Measurements from ENCODE around the gene PPP1R11. TPM values are rescaled to one million over a fixed set of nuclear protein-coding genes. Genes with fewer than 3 reads are reported as not detected.
A peak's percentile ranks its signal among the peaks of the same experiment; 100 is the strongest.
"Not testable (repeated sequence)": the region's sequence is repeated elsewhere in the genome, so short reads cannot be mapped to it uniquely, and the experiment has no call there.

The PPP1R11 gene, protein sequence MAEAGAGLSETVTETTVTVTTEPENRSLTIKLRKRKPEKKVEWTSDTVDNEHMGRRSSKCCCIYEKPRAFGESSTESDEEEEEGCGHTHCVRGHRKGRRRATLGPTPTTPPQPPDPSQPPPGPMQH
- 29.7 to 32.2 TPM (median 30.0 TPM) in 3 replicates for total RNA-seq

DNA sequence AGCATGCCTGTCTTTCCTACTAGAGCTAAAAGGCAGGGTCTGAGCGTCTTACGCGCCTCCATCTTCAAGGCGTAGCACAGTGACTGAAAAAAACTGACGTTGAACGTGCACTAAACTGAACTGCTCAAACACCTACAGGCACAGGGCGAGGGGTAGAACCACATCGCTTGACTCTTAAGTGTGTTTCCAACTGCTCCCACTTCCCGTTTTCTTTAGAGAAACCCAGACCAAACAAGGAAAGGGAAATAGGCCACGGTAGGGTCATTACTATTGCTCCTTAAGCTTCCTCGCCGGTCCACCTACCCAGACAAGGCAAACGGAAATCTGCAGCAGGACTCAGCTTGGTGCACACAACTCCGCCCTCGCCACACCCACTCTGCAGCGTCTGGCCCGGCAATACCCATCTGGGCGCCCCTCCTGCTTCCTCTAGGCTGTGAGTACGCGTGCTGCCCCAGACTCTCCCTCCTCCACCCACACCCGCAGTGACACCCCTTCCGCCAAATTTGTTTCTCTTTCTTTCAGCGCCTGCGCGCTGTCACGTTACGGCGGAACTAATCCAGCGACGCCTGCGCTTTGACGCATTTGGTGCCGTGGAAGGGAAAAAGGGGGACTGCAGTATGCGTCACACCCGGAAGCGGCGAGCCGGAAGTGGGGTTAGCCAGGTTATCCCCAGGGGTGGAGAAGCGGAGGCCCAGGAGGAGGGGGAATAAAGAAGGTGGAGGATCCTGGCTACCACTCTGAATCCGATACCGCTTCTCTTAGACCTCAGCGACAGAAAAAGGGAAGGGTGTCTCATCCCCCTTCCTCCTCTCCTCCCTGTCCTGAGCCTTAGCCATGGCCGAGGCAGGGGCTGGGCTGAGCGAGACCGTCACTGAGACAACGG is at the start of gene PPP1R11:
Gene PPP1R11 (plus strand): TSS at position 622 of the 883 bp plus-strand sequence. CDS start 213 bp downstream, at position 835.
- no peaks in the 10 kb centered on the region for H3K9me3 Mint-ChIP-seq
- TF ChIP-seq, protein P1, sequence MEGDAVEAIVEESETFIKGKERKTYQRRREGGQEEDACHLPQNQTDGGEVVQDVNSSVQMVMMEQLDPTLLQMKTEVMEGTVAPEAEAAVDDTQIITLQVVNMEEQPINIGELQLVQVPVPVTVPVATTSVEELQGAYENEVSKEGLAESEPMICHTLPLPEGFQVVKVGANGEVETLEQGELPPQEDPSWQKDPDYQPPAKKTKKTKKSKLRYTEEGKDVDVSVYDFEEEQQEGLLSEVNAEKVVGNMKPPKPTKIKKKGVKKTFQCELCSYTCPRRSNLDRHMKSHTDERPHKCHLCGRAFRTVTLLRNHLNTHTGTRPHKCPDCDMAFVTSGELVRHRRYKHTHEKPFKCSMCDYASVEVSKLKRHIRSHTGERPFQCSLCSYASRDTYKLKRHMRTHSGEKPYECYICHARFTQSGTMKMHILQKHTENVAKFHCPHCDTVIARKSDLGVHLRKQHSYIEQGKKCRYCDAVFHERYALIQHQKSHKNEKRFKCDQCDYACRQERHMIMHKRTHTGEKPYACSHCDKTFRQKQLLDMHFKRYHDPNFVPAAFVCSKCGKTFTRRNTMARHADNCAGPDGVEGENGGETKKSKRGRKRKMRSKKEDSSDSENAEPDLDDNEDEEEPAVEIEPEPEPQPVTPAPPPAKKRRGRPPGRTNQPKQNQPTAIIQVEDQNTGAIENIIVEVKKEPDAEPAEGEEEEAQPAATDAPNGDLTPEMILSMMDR (IDR thresholded peaks at IDR 0.05; ENCODE audit: unreplicated experiment): no peak
- H3K36me3 Mint-ChIP-seq: peaks cover 19% of the 10 kb centered on the region
- DNase-seq (ENCODE audit: low spot score in 2 of 2, unreplicated experiment in 2 of 2): peak; percentile 91 to 93
- peaks cover 22% of the 10 kb centered on the region for H3K27me3 Mint-ChIP-seq (ENCODE audit: low read depth)
- H3K27ac Mint-ChIP-seq: peak within 1 kb of the TSS; percentile 99
- peak within 1 kb of the TSS; percentile 94 for H3K4me3 Mint-ChIP-seq
- peaks cover 40% of the 10 kb centered on the region for H3K4me1 Mint-ChIP-seq

DNA sequence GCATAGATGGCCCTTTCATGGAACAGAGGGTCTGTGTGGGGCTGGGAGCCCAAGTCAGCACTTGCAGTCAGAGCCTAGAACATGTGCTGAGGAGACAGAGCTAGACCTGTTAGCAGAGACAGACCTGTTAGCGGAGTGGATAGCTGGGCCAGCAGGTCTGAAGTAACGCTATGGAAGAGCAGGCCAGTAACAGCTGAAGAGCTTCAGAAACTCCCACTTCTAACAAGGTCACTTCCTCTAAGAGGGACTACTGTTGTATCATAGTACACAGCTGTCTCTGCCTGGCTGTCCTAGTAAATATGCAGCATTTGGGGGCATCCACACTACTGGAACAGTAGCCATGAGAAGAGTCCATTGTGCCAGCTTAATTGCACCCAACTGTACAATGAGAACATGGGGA is 47.2 kb upstream of the PPP1R11 start:
- Mint-ChIP-seq H3K4me1 (no peaks in the 10 kb centered on the region), H3K4me3 (no peak overlapping the region), H3K9me3 (no peaks in the 10 kb centered on the region), H3K36me3 (peaks cover 2% of the 10 kb centered on the region), H3K27ac (no peak overlapping the region), H3K27me3 (ENCODE audit: low read depth) (no peaks in the 10 kb centered on the region)
- TF ChIP-seq, protein P1 (IDR thresholded peaks at IDR 0.05; ENCODE audit: unreplicated experiment): no peak
- no peak for DNase-seq (ENCODE audit: low spot score in 2 of 2, unreplicated experiment in 2 of 2)

DNA sequence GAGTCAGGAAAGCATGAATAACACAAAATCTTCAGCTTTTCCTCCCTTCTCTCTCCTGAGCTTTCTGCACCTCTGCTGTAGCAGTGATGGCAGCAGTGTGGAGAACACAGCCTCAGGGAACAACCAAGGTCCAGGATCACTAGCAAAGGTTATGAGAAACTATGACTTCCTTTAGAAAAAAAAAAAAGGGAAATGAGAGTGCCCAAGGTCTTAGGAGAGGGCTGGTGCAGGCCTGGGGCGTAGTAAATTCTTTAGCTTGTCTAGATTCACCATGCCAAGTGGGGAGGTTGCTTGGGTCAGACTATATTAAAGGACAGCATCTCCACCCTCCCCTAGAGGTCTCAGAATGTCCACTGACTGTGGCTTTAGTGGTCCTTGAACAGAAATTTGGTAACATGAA is 46.4 kb upstream of the PPP1R11 start:
- H3K9me3 Mint-ChIP-seq: no peaks in the 10 kb centered on the region
- TF ChIP-seq, protein P1 (IDR thresholded peaks at IDR 0.05; ENCODE audit: unreplicated experiment): no peak
- H3K27ac Mint-ChIP-seq: no peak overlapping the region
- no peak for DNase-seq (ENCODE audit: low spot score in 2 of 2, unreplicated experiment in 2 of 2)
- no peak overlapping the region for H3K4me3 Mint-ChIP-seq
- peaks cover 2% of the 10 kb centered on the region for H3K36me3 Mint-ChIP-seq
- H3K4me1 Mint-ChIP-seq: no peaks in the 10 kb centered on the region
- no peaks in the 10 kb centered on the region for H3K27me3 Mint-ChIP-seq (ENCODE audit: low read depth)

DNA sequence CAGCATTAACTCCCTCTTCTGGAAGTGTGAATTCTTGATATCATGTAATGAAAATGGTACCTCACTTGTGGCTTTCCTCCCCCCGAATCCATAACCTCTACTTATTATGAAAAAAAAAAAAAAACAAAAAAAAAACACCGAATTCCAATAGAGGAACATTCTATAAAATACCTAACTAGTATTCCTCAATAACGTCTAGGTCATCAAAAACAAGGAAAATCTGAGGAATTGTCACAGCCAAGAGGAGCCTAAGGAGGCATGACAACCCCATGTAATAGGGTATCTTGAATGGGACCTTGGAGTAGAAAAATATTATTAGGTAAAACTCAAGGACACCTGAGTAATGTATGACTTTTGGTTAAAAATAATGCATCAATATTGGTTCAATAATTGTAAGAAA is 44.8 kb upstream of the PPP1R11 start:
- no peak overlapping the region for H3K4me3 Mint-ChIP-seq
- peaks cover 8% of the 10 kb centered on the region for H3K36me3 Mint-ChIP-seq
- no peaks in the 10 kb centered on the region for H3K27me3 Mint-ChIP-seq (ENCODE audit: low read depth)
- no peak for DNase-seq (ENCODE audit: low spot score in 2 of 2, unreplicated experiment in 2 of 2)
- H3K9me3 Mint-ChIP-seq: no peaks in the 10 kb centered on the region
- no peaks in the 10 kb centered on the region for H3K4me1 Mint-ChIP-seq
- TF ChIP-seq, protein P1 (IDR thresholded peaks at IDR 0.05; ENCODE audit: unreplicated experiment): no peak
- H3K27ac Mint-ChIP-seq: no peak overlapping the region

DNA sequence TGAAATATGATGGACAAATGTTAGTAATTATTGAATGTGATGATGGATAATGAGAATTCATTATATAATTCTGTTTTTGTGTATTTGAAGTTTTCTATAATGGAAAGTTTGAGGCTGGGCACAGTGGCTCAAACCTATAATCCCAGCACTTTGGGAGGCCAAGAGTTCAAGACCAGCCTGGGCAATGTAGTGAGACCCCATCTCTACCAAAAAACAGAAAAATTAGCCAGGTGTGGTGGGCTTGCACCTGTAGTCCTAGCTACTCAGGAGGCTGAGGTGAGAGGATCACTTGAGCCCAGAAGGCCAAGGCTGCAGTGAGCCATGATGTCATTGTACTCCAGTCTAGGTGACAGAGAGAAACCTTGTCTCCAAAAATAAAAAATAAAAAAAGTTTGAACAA is 44.3 kb upstream of the PPP1R11 start:
- H3K27me3 Mint-ChIP-seq (ENCODE audit: low read depth); H3K4me3 Mint-ChIP-seq; H3K4me1 Mint-ChIP-seq; H3K36me3 Mint-ChIP-seq; H3K27ac Mint-ChIP-seq; DNase-seq (ENCODE audit: low spot score in 2 of 2, unreplicated experiment in 2 of 2); H3K9me3 Mint-ChIP-seq: not testable (repeated sequence)

DNA sequence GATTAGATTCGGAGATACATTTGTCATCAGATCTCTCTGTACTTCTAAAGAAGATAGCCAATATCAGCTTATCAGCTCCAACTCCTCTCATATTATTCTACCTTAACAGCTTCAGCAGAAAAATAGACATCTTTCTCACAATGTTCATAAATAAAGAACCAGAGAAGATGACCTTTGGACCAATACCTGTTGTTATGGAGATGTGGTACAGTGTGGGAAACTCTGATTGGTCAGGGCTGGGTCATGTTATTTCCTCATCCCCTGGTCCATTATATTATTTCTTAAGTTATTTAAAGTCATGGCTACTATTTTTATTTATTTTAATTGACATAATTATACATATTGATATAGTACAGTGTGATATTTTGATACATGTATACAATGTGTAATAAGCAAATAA is 41.8 kb upstream of the PPP1R11 start:
- no peak for DNase-seq (ENCODE audit: low spot score in 2 of 2, unreplicated experiment in 2 of 2)
- Mint-ChIP-seq H3K4me3 (no peak overlapping the region), H3K27me3 (ENCODE audit: low read depth) (no peaks in the 10 kb centered on the region), H3K36me3 (peaks cover 8% of the 10 kb centered on the region), H3K9me3 (no peaks in the 10 kb centered on the region), H3K27ac (no peak overlapping the region), H3K4me1 (no peaks in the 10 kb centered on the region)
- TF ChIP-seq, protein P1 (IDR thresholded peaks at IDR 0.05; ENCODE audit: unreplicated experiment): no peak

Data from mesothelial cell of epicardium (in vitro differentiated cells).